Thyroid gland (tissue), 4 donors: ENCODE measurements around the gene CAP1. TPM values are rescaled to one million over a fixed set of nuclear protein-coding genes. Genes with fewer than 3 reads are reported as not detected.

Experiments used
- DNase-seq, 2 donors: peaks; one replicate each; pipeline ENCODE4 v3.0.0-alpha.2; 2019
- H3K27ac ChIP-seq, 3 donors: fragments of 200-600 bp; sonication (generic); 1 replicate in 2 of 3; 2 replicates in 1 of 3; pipeline ENCODE4 v1.5.1; 2016 to 2019; ENCODE audit warnings: mild to moderate bottlenecking in 1 of 3, moderate library complexity in 1 of 3
- H3K27me3 ChIP-seq: fragments of 200-600 bp; sonication (generic); one replicate; pipeline ENCODE4 v1.5.1; 2019
- H3K36me3 ChIP-seq, 2 donors: fragments of 200-600 bp; sonication (generic); one replicate each; pipeline ENCODE4 v1.5.1; 2016 to 2019
- H3K4me1 ChIP-seq, 2 donors: fragments of 200-600 bp; sonication (generic); one replicate each; pipeline ENCODE4 v1.5.1; 2017 to 2019
- H3K4me3 ChIP-seq, 3 donors: fragments of 200-600 bp; sonication (generic); replicated peaks in 1 of 3; 1 replicate in 2 of 3; 2 replicates in 1 of 3; pipeline ENCODE4 v1.5.1; 2016; ENCODE audit warnings: mild to moderate bottlenecking in 1 of 3
- H3K9me3 ChIP-seq: fragments of 200-600 bp; sonication (generic); one replicate; pipeline ENCODE4 v1.5.1; 2017
- CTCF ChIP-seq, 6 experiments: fragments of 200-600 bp in 3 of 6; fragments of 450-650 bp in 3 of 6; sonication (generic) in 3 of 6; IDR thresholded peaks; one replicate each; pipeline ENCODE4 v1.5.1; 2016 to 2019; ENCODE audit warnings: antibody characterized with exemption in 6 of 6, mild to moderate bottlenecking in 2 of 6, inconsistent platforms in 1 of 6, moderate library complexity in 1 of 6
- POLR2A ChIP-seq, 2 donors: fragments of 450-650 bp; IDR thresholded peaks; one replicate each; pipeline ENCODE4 v1.6.1; 2017; ENCODE audit warnings: antibody characterized with exemption in 2 of 2, mild to moderate bottlenecking in 2 of 2, moderate library complexity in 1 of 2
- WGBS, 2 donors: methylation state at CpG; one replicate each; pipeline ENCODE4 v1.1.5; 2017; 5-methylcytosine and 5-hydroxymethylcytosine counted together
- intact Hi-C: fragments of 100-400 bp; cut with DNase I; formaldehyde crosslinking; loops from one replicate; pipeline ENCODE4 v1.15.1; 2023
- total RNA-seq, 4 donors: library from RNA; depleted of rRNA; stranded (reverse); fragments of >200 nt; gene quantifications; one replicate each; pipeline ENCODE4 v1.2.3, GENCODE V29; 2016

Gene CAP1
- total RNA-seq, 4 donors from 2014 or later = 204 to 247 (median 227) TPM

GRCh38 chr1:40094466-40095110 is 54.1 kb downstream of the CAP1 start:
- TF ChIP-seq POLR2A (IDR thresholded peaks at IDR 0.05) = no peak
- TF ChIP-seq CTCF (IDR thresholded peaks at IDR 0.05) = no peak
- DNase-seq = no peak
- H3K9me3 ChIP-seq = no peaks in the 10 kb centered on the region
- H3K27ac ChIP-seq = no peak overlapping the region
- H3K4me3 ChIP-seq = no peak overlapping the region
- 67 to 72% methylated on average over 4 of the region's 4 CpGs for WGBS, 2 donors
- H3K4me1 ChIP-seq = peaks cover 5 to 9% of the 10 kb centered on the region in 2 donors
- H3K27me3 ChIP-seq = no peaks in the 10 kb centered on the region
- H3K36me3 ChIP-seq = peaks cover 1 to 13% of the 10 kb centered on the region in 2 donors
- intact Hi-C loops = no loop called here

- H3K4me1 ChIP-seq = peaks cover 5 to 9% of the 10 kb centered on the region in 2 donors
- peaks cover 0 to 4% of the 10 kb centered on the region in 2 donors for H3K36me3 ChIP-seq
- H3K9me3 ChIP-seq = no peaks in the 10 kb centered on the region
- H3K27ac ChIP-seq = no peak overlapping the region
- WGBS, 2 donors = 96 to 97% methylated on average over 3 of the region's 3 CpGs
- no peak overlapping the region for H3K4me3 ChIP-seq
- intact Hi-C loops = no loop called here
- H3K27me3 ChIP-seq = no peaks in the 10 kb centered on the region
- TF ChIP-seq POLR2A (IDR thresholded peaks at IDR 0.05) (no peak), CTCF (IDR thresholded peaks at IDR 0.05) (no peak)
- no peak for DNase-seq
These were observed 55.3 kb downstream of the CAP1 start for GRCh38 chr1:40095806-40096205.

GRCh38 chr1:40096646-40096976 is 56.1 kb downstream of the CAP1 start:
- Histone ChIP-seq H3K9me3 (no peaks in the 10 kb centered on the region), H3K27ac (peak overlapping the region in 2 of 3 donors; percentile 61 to 68), H3K4me1 (peaks cover 5 to 9% of the 10 kb centered on the region in 2 donors), H3K36me3 (no peaks in the 10 kb centered on the region), H3K4me3 (peak overlapping the region; percentile 6 to 76 (median 55)), H3K27me3 (no peaks in the 10 kb centered on the region)
- intact Hi-C loops = no loop called here
- DNase-seq = no peak
- 15 to 17% methylated on average over 9 of the region's 9 CpGs for WGBS, 2 donors
- TF ChIP-seq CTCF (IDR thresholded peaks at IDR 0.05) = no peak
- TF ChIP-seq POLR2A (IDR thresholded peaks at IDR 0.05) = no peak

GRCh38 chr1:40096977-40097782 is 56.7 kb downstream of the CAP1 start, which contains the start of gene PPT1:
Gene PPT1, minus strand, starts transcription at chr1:40097252. Its CDS starts 14 bp downstream, at chr1:40097238.
- no peaks in the 10 kb centered on the region for H3K9me3 ChIP-seq
- peaks cover 5 to 9% of the 10 kb centered on the region in 2 donors for H3K4me1 ChIP-seq
- TF ChIP-seq CTCF (IDR thresholded peaks at IDR 0.05) (peak in 3 of 6 experiments; percentile 8 to 36 (median 11)), POLR2A (IDR thresholded peaks at IDR 0.05) (peak in 1 of 2 donors; percentile 70)
- H3K27me3 ChIP-seq = no peaks in the 10 kb centered on the region
- peak within 1 kb of the TSS; percentile 6 to 76 (median 55) for H3K4me3 ChIP-seq
- peak; percentile 74 to 76 for DNase-seq
- intact Hi-C loops = no loop called here
- no peaks in the 10 kb centered on the region for H3K36me3 ChIP-seq
- H3K27ac ChIP-seq = peak within 1 kb of the TSS in 2 of 3 donors; percentile 61 to 68
- WGBS, 2 donors = 0 to 2% methylated on average over 18 to 20 of the region's 51 CpGs

- DNase-seq = no peak
- TF ChIP-seq POLR2A (IDR thresholded peaks at IDR 0.05) (no peak), CTCF (IDR thresholded peaks at IDR 0.05) (no peak)
- Histone ChIP-seq H3K4me3 (no peak overlapping the region), H3K4me1 (peaks cover 5% of the 10 kb centered on the region in 2 donors), H3K27ac (no peak overlapping the region), H3K9me3 (no peaks in the 10 kb centered on the region), H3K36me3 (no peaks in the 10 kb centered on the region), H3K27me3 (no peaks in the 10 kb centered on the region)
- intact Hi-C loops = no loop called here
- WGBS, 2 donors = 87 to 89% methylated on average over 1 of the region's 1 CpG
These were observed 61.5 kb downstream of the CAP1 start for GRCh38 chr1:40102038-40102437.
